ENCODE data around the gene RWDD1.

DNA sequence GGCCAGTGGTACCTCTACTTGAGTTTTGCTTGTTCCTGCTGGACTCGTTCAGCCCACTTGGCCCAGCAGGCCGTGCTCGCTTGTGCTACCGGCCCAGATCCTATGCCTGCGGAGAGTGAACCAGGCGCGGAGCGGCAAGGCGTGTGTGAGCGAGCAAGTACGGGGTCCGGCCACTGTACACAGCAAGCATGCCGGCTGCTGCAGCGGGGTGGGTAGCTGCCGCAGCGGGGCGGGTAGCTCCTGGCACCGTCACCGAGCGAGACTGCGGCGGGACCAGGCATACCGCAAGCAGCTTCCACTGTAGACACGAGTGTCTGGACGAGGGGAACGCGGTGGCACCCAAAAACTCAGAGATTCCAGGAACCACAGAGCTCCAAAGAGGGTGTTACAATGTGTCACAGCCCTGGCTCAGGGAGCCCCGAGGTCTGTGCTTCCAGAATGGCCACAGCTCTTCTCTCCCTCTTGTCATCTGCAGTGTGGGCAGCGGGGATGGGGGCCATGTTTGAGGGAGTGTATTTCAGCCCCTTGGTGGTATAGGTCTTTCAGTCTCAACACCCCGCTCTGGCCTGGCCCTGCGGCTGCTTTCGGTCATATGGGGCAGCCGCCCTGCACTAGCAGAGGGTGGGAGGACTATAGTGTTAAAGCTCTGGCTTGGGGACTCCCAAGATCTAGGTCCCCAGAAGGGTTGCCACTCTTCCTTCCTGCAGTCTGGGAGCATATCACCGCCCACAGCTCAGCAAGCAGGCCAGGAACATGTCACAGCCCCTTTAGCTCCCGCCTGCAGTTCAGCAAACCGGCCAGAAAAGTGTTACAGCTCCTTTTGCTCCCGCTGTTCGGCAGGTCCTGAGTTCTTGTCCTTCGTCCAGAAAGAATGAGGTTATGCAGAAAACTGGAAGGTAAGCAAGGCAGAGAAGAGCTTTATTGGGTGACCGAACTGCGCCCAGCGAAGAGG is 6.1 kb upstream of the RWDD1 start:
- TF ChIP-seq, protein P1, sequence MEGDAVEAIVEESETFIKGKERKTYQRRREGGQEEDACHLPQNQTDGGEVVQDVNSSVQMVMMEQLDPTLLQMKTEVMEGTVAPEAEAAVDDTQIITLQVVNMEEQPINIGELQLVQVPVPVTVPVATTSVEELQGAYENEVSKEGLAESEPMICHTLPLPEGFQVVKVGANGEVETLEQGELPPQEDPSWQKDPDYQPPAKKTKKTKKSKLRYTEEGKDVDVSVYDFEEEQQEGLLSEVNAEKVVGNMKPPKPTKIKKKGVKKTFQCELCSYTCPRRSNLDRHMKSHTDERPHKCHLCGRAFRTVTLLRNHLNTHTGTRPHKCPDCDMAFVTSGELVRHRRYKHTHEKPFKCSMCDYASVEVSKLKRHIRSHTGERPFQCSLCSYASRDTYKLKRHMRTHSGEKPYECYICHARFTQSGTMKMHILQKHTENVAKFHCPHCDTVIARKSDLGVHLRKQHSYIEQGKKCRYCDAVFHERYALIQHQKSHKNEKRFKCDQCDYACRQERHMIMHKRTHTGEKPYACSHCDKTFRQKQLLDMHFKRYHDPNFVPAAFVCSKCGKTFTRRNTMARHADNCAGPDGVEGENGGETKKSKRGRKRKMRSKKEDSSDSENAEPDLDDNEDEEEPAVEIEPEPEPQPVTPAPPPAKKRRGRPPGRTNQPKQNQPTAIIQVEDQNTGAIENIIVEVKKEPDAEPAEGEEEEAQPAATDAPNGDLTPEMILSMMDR (IDR thresholded peaks at IDR 0.05): no peak
- TF ChIP-seq POLR2A (IDR thresholded peaks at IDR 0.05): no peak
